Measurements from ENCODE around the gene PTPN5. TPM values are rescaled to one million over a fixed set of nuclear protein-coding genes. Genes with fewer than 3 reads are reported as not detected.
"Not testable (repeated sequence)": the region's sequence is repeated elsewhere in the genome, so short reads cannot be mapped to it uniquely, and the experiment has no call there.

Gene PTPN5
- total RNA-seq, 2 experiments from 2014 or later: not detected

GRCh38 chr11:18697576-18697975 lies 94.0 kb downstream of the PTPN5 start:
- no peak overlapping the region for H3K27ac Mint-ChIP-seq
- POLR2A ChIA-PET: interaction anchor here (1.8 kb wide), 1 partner anchor 63 kb away, joined by 7 read pairs; the partner anchor contains the start of gene SPTY2D1
- no peaks in the 10 kb centered on the region for H3K36me3 Mint-ChIP-seq
- H3K4me1 Mint-ChIP-seq: peaks cover 19% of the 10 kb centered on the region
- DNase-seq: no peak
- H3K9me3 Mint-ChIP-seq: no peaks in the 10 kb centered on the region
- no peak overlapping the region for H3K4me3 Mint-ChIP-seq
- no peak for ATAC-seq (ENCODE audit: low read depth)
- peaks cover 15% of the 10 kb centered on the region for H3K27me3 Mint-ChIP-seq

GRCh38 chr11:18696638-18697225 lies 94.9 kb downstream of the PTPN5 start:
- POLR2A ChIA-PET: interaction anchor here (0.5 to 1.6 kb wide), 2 partner anchors 21 to 63 kb away, joined by 3 to 4 read pairs; partner anchors contain the start of gene SPTY2D1
- Mint-ChIP-seq H3K27ac (no peak overlapping the region), H3K4me3 (no peak overlapping the region), H3K9me3 (no peaks in the 10 kb centered on the region), H3K36me3 (no peaks in the 10 kb centered on the region), H3K27me3 (peaks cover 15% of the 10 kb centered on the region), H3K4me1 (peaks cover 19% of the 10 kb centered on the region)
- DNase-seq (no peak), ATAC-seq (ENCODE audit: low read depth) (no peak)

- DNase-seq: no peak
- no peaks in the 10 kb centered on the region for H3K9me3 Mint-ChIP-seq
- H3K36me3 Mint-ChIP-seq: no peaks in the 10 kb centered on the region
- ATAC-seq (ENCODE audit: low read depth): no peak
- H3K4me3 Mint-ChIP-seq: no peak overlapping the region
- H3K4me1 Mint-ChIP-seq: peaks cover 15% of the 10 kb centered on the region
- peaks cover 5% of the 10 kb centered on the region for H3K27me3 Mint-ChIP-seq
- no peak overlapping the region for H3K27ac Mint-ChIP-seq
- POLR2A ChIA-PET: no interaction called here
These were observed 98.4 kb downstream of the PTPN5 start for GRCh38 chr11:18692941-18693760.

- H3K36me3 Mint-ChIP-seq; H3K27me3 Mint-ChIP-seq; H3K27ac Mint-ChIP-seq; DNase-seq; H3K4me3 Mint-ChIP-seq; ATAC-seq (ENCODE audit: low read depth); H3K9me3 Mint-ChIP-seq; POLR2A ChIA-PET: not testable (repeated sequence)
- H3K4me1 Mint-ChIP-seq: peaks cover 10% of the 10 kb centered on the region
These were observed 100.0 kb downstream of the PTPN5 start for GRCh38 chr11:18691467-18692140.

- DNase-seq: no peak
- peaks cover 2% of the 10 kb centered on the region for H3K4me1 Mint-ChIP-seq
- no peaks in the 10 kb centered on the region for H3K9me3 Mint-ChIP-seq
- no peak for ATAC-seq (ENCODE audit: low read depth)
- peaks cover 8% of the 10 kb centered on the region for H3K27me3 Mint-ChIP-seq
- H3K36me3 Mint-ChIP-seq: peaks cover 2% of the 10 kb centered on the region
- no peak overlapping the region for H3K4me3 Mint-ChIP-seq
- no peak overlapping the region for H3K27ac Mint-ChIP-seq
- POLR2A ChIA-PET: no interaction called here
These were observed 107.3 kb downstream of the PTPN5 start for GRCh38 chr11:18684267-18684666.

- peaks cover 10% of the 10 kb centered on the region for H3K4me1 Mint-ChIP-seq
- H3K9me3 Mint-ChIP-seq: no peaks in the 10 kb centered on the region
- no peak overlapping the region for H3K27ac Mint-ChIP-seq
- DNase-seq (no peak), ATAC-seq (ENCODE audit: low read depth) (no peak)
- H3K4me3 Mint-ChIP-seq: no peak overlapping the region
- POLR2A ChIA-PET: no interaction called here
- peaks cover 8% of the 10 kb centered on the region for H3K27me3 Mint-ChIP-seq
- H3K36me3 Mint-ChIP-seq: peaks cover 2% of the 10 kb centered on the region
These were observed 109.1 kb downstream of the PTPN5 start for GRCh38 chr11:18682466-18682865.

- H3K27ac Mint-ChIP-seq; H3K36me3 Mint-ChIP-seq; H3K27me3 Mint-ChIP-seq; POLR2A ChIA-PET; DNase-seq; ATAC-seq (ENCODE audit: low read depth); H3K4me3 Mint-ChIP-seq; H3K9me3 Mint-ChIP-seq: not testable (repeated sequence)
- H3K4me1 Mint-ChIP-seq: peaks cover 11% of the 10 kb centered on the region
These were observed 109.6 kb downstream of the PTPN5 start for GRCh38 chr11:18681949-18682348.

Other genes with a start within 250 kb of the PTPN5 start
- 10 to 100 TPM; 16.4 to 16.5 TPM for gene UEVLD, start 203.1 kb downstream of the PTPN5 start, total RNA-seq
- gene MISFA, start 192.0 kb downstream of the PTPN5 start, total RNA-seq: 1 to 10 TPM; 1.4 to 2.2 TPM
- 10 to 100 TPM; 27.8 to 27.9 TPM for gene SPTY2D1, start 157.5 kb downstream of the PTPN5 start, total RNA-seq
- gene TMEM86A, start 93.0 kb downstream of the PTPN5 start, total RNA-seq: 1 to 10 TPM; 1.4 to 1.7 TPM
- gene IGSF22, start 65.6 kb downstream of the PTPN5 start, total RNA-seq: 1 to 10 TPM; 2.5 TPM
- not detected for gene MRGPRX1, start 147.6 kb upstream of the PTPN5 start, total RNA-seq

All from activated naive CD8-positive, alpha-beta T cell treated with anti-CD3 and anti-CD28 coated beads, Interleukin-2, amount 10 ng/mL, durations not matched to agents 7 days and 5 days (primary cell).